GM12873 (cell line): Measurements from ENCODE around the gene PCDHB7.
"Not testable (repeated sequence)": the region's sequence is repeated elsewhere in the genome, so short reads cannot be mapped to it uniquely, and the experiment has no call there.

ENCODE experiments used
- CTCF ChIP-seq: IDR thresholded peaks from 2 replicates; pipeline ENCODE4 v1.5.1; 2012; ENCODE audit warnings: low read depth, mild to moderate bottlenecking, moderate library complexity, low read length, control low read depth; ENCODE audit not compliant: insufficient read depth; ENCODE audit errors: missing control alignments

PCDHB7 gene

GRCh38 chr5:141155540-141156374 lies 16.7 kb upstream of the PCDHB7 start:
- TF ChIP-seq CTCF = no peak

- TF ChIP-seq CTCF = no peak
Measured at GRCh38 chr5:141175933-141176332, 3.5 kb downstream of the PCDHB7 start.

DNA sequence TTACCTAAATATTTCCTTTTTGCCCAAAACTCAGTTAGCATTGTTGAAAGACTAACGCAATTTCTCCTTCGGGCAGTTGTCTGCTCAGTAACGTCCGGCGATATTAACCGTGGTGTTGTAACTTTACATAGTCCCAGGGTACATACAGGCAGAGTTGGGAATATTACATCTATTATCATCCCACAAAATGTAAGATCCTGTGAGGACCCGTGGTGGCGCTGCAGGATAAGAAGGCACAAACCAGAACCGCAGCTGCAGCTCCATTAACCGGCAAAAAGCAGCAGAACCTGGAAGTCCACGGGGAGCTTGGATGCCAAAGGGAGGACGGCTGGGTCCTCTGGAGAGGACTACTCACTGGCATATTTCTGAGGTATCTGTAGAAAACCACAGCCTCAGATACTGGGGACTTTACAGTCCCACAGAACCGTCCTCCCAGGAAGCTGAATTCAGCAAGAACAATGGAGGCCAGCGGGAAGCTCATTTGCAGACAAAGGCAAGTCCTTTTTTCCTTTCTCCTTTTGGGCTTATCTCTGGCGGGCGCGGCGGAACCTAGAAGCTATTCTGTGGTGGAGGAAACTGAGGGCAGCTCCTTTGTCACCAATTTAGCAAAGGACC lies 5.2 kb downstream of the PCDHB7 start, which contains the start of gene PCDHB8:
PCDHB8 (plus strand) TSS at position 214 of the 615 bp plus-strand sequence; CDS start at position 459, 245 bp downstream.
- TF ChIP-seq CTCF = not testable (repeated sequence)

- TF ChIP-seq CTCF = no peak
Measured at GRCh38 chr5:141180313-141180712, 7.9 kb downstream of the PCDHB7 start.

DNA sequence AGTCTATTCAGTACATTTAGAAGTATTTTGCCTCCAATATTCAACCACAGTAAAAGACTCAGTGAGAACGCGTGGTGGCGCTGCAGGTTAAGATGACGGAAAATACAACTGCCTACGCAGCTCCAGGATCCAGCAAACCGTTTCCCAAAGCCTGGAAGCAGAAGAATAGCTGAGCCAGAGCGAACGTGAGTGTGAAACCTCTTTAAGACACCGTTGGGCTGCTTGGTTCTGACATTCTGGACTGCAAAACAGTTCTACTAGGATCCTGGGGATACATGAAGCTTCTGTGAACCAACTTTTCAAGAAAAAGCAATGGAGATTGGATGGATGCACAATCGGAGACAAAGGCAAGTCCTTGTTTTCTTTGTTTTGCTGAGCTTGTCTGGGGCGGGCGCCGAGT lies 9.8 kb downstream of the PCDHB7 start, which contains the start of gene PCDHB16:
PCDHB16 (plus strand) TSS at position 140 of the 400 bp plus-strand sequence; CDS start at position 313, 173 bp downstream.
- peak; percentile 25 for TF ChIP-seq CTCF

DNA sequence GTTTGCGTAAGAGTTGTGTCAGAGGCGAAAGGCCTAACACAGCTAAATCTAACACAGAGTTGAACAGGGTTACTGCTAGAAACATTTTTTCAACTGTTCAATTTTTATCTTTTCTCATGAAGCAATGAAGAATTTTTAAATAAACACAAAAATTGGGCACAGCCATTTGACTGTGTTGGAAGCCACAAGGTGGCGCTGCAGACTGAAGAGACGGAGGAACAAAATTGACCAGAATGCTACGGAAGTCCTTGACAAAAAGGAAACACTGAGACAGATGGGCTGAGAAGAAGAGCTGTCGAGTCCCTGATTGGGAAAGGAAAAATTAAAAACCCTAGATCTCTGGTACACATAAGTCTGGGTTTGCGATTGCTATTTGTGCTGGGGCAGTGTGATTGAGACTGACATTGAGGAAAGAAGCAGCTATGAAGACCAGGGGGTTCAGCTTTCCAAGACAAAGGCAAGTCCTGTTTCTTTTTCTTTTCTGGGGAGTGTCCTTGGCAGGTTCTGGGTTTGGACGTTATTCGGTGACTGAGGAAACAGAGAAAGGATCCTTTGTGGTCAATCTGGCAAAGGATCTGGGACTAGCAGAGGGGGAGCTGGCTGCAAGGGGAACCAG lies 14.6 kb downstream of the PCDHB7 start, which contains the start of gene PCDHB9:
PCDHB9 (plus strand) TSS at position 265 of the 616 bp plus-strand sequence; CDS start at position 423, 158 bp downstream.
- peak; percentile 53 for TF ChIP-seq CTCF
